SK-N-MC (cell line): Measurements from ENCODE around the gene ZNF618.

Experiments
- DNase-seq: peaks from one replicate; pipeline ENCODE4 v3.0.0-alpha.2; 2011; ENCODE audit warnings: low read depth, low spot score
- H3K27ac ChIP-seq: fragments of 200-600 bp; sonication (generic); 2 replicates; pipeline ENCODE4 v1.5.1; 2016; ENCODE audit warnings: mixed run types
- H3K36me3 ChIP-seq: fragments of 200-600 bp; sonication (generic); 2 replicates; pipeline ENCODE4 v1.6.1; 2017; ENCODE audit warnings: antibody characterized with exemption, low read length, mixed read lengths; ENCODE audit not compliant: insufficient read depth
- H3K4me3 ChIP-seq: fragments of 200-600 bp; sonication (generic); 2 replicates; pipeline ENCODE4 v1.5.1; 2016
- H3K9ac ChIP-seq: fragments of 200-600 bp; sonication (generic); 2 replicates; pipeline ENCODE4 v1.8.0; 2017; ENCODE audit warnings: mixed run types, mixed read lengths; ENCODE audit not compliant: insufficient read length
- H3K9me3 ChIP-seq: fragments of 200-600 bp; sonication (generic); 2 replicates; pipeline ENCODE4 v1.6.1; 2017; ENCODE audit warnings: low read depth, mild to moderate bottlenecking, antibody characterized with exemption, low read length, moderate library complexity, mixed read lengths
- EZH2 ChIP-seq: fragments of 200-600 bp; sonication (generic); IDR thresholded peaks from one replicate; pipeline ENCODE4 v1.6.1; 2017; ENCODE audit warnings: antibody characterized with exemption
- FOXP2 ChIP-seq: optimal IDR thresholded peaks from 2 replicates; pipeline ENCODE3; 2011; ENCODE audit warnings: mild to moderate bottlenecking, moderate library complexity; ENCODE audit not compliant: insufficient read depth; ENCODE audit errors: extremely low read length, control extremely low read depth
- POLR2AphosphoS5 ChIP-seq: IDR thresholded peaks from 2 replicates; pipeline ENCODE4 v1.6.1; 2012; ENCODE audit warnings: mild to moderate bottlenecking, low read depth, low read length, borderline replicate concordance

The ZNF618 gene

DNA sequence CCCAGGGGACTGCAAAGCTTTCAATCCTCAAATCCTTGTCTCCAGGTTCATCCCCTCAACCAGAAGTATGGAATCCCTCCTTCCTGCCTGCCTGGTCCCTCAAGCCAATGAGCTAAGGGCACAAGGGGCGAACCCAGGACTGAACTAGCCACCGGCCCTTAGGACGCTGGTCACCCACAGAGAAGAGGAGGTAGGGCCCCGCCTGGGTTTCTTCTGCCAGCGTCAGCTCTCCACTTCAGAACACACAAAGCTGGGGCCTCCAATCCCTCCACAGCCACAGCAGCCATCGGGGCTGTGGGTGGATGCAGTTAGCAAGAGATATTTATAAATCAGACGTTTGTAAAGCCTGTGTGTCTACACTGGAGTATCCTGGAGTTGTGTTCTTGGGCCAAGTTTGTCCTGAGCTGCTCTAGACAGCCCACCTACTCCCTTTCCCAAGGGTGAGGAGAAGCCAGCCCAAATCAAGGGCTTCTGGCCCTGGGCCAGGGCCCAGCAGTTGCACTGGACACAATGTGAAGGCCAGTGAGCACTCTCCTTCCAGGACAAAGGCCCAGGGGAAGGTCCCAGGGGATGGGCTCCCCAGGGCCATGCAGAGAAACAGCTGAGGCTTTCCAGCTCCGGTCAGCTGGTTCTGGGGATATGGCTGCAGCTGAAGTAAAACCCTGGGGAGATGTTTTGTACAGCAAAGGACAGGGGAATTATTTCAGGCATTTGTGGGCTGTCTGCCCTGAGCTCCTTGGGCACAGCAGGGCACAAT, 183.1 kb downstream of the ZNF618 start:
- H3K9me3 ChIP-seq, result no peaks in the 10 kb centered on the region
- TF ChIP-seq FOXP2, result no peak
- TF ChIP-seq EZH2, result no peak
- TF ChIP-seq POLR2AphosphoS5, result no peak
- no peak for DNase-seq
- no peak overlapping the region for H3K9ac ChIP-seq
- no peaks in the 10 kb centered on the region for H3K36me3 ChIP-seq
- no peak overlapping the region for H3K27ac ChIP-seq
- H3K4me3 ChIP-seq, result no peak overlapping the region

DNA sequence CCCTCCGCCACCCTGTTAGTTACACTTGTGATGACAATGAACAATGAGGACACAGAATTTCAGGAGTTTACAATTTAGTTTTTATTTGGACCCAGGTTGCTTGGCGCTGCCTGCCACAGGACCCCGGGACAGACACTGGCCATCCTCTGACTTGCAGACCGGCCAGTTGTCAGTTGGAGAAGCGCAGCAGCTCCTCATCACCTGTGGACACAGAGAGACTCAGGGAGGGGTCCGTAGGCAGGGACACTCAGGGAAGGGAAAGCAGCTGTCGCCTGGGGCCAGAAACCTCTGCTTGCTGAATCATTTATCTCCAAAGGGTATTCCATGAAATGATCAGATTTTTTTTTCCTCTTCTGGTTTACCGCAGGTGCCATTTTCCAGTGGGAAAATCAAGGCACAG, 184.0 kb downstream of the ZNF618 start:
- DNase-seq, result no peak
- H3K9me3 ChIP-seq, result no peaks in the 10 kb centered on the region
- no peaks in the 10 kb centered on the region for H3K36me3 ChIP-seq
- no peak overlapping the region for H3K4me3 ChIP-seq
- no peak overlapping the region for H3K27ac ChIP-seq
- TF ChIP-seq FOXP2 (no peak), POLR2AphosphoS5 (no peak), EZH2 (no peak)
- no peak overlapping the region for H3K9ac ChIP-seq

DNA sequence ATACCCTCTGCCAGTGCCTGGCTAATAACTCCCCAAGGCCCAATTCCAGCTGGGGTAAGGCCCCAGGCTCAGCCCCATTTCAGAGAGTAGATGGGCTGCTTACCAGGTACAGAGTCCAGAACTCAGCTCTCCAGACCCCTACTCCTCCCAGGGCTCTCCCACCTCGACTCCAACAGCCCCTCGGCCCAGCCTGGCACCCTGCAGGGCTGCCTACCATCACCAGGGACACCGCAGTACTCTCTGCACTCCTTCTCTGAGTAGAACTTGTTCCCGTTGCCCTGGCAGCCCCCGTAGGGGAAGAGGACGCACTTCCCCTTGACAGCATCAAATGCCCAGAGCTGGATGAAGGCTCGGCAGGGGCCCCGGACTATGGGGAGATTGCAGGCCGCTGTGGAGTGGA, 184.6 kb downstream of the ZNF618 start:
- no peak for DNase-seq
- no peaks in the 10 kb centered on the region for H3K9me3 ChIP-seq
- TF ChIP-seq FOXP2, result no peak
- no peak for TF ChIP-seq POLR2AphosphoS5
- no peak for TF ChIP-seq EZH2
- H3K9ac ChIP-seq, result no peak overlapping the region
- no peak overlapping the region for H3K4me3 ChIP-seq
- H3K27ac ChIP-seq, result no peak overlapping the region
- H3K36me3 ChIP-seq, result no peaks in the 10 kb centered on the region

GRCh38 chr9:114061292-114061691, 185.2 kb downstream of the ZNF618 start:
- H3K9me3 ChIP-seq, result no peaks in the 10 kb centered on the region
- TF ChIP-seq FOXP2 (no peak), EZH2 (no peak), POLR2AphosphoS5 (no peak)
- no peak for DNase-seq
- no peak overlapping the region for H3K27ac ChIP-seq
- H3K36me3 ChIP-seq, result no peaks in the 10 kb centered on the region
- no peak overlapping the region for H3K9ac ChIP-seq
- H3K4me3 ChIP-seq, result no peak overlapping the region

- no peak overlapping the region for H3K27ac ChIP-seq
- TF ChIP-seq EZH2 (no peak), FOXP2 (no peak), POLR2AphosphoS5 (no peak)
- no peak for DNase-seq
- no peaks in the 10 kb centered on the region for H3K36me3 ChIP-seq
- no peak overlapping the region for H3K4me3 ChIP-seq
- no peaks in the 10 kb centered on the region for H3K9me3 ChIP-seq
- no peak overlapping the region for H3K9ac ChIP-seq
Measured at GRCh38 chr9:114061830-114062474, 185.8 kb downstream of the ZNF618 start.

DNA sequence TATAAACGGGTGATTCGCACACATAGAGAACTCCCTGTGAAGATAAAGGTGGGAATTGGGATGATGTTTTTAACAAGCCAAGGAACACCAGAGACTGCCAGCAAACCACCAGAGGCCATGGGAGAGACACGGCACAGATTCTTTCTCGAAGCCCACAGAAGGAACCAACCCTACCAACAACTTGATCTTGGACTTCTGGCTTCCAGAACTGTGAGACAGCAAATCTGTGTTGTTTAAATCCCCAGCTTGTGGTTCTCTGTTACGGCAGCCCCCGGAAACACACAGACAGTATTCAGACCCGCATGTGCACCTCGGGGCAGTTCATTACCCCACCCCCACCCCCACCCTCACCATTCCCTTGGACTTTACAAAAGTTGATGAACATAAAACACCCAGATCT, 189.2 kb downstream of the ZNF618 start:
- TF ChIP-seq POLR2AphosphoS5 (no peak), EZH2 (no peak), FOXP2 (no peak)
- no peaks in the 10 kb centered on the region for H3K36me3 ChIP-seq
- no peak overlapping the region for H3K4me3 ChIP-seq
- no peak overlapping the region for H3K27ac ChIP-seq
- no peak overlapping the region for H3K9ac ChIP-seq
- H3K9me3 ChIP-seq, result no peaks in the 10 kb centered on the region
- DNase-seq, result no peak

- Histone ChIP-seq H3K36me3 (no peaks in the 10 kb centered on the region), H3K4me3 (no peak overlapping the region), H3K9me3 (no peaks in the 10 kb centered on the region), H3K27ac (no peak overlapping the region), H3K9ac (no peak overlapping the region)
- TF ChIP-seq EZH2, result no peak
- TF ChIP-seq POLR2AphosphoS5, result no peak
- no peak for TF ChIP-seq FOXP2
- no peak for DNase-seq
Measured at GRCh38 chr9:114069476-114070187, 193.5 kb downstream of the ZNF618 start.
